Measurements from ENCODE around the gene AMHR2.
"Not testable (repeated sequence)": the region's sequence is repeated elsewhere in the genome, so short reads cannot be mapped to it uniquely, and the experiment has no call there.

AMHR2 gene

DNA sequence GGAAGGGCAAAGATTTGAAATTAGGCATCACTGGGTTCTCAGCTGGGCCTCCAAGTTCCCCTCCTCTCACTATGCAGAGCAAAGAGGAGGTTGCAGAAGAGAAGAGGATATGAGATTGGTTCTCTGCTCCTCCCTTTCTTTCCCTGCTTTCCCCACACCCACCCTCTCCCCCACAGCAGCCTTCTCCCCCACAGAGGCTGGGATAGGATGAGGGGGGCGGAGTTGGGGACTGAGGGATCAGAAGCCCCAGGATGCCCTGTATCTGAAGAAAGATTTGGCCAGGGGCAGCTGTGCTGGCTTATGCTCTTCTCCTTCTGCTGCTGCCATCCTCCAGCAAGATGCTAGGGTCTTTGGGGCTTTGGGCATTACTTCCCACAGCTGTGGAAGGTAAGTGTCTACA, at the start of gene AMHR2:
Gene AMHR2, plus strand, starts transcription at position 259 of the 400 bp plus-strand sequence. Its CDS starts 80 bp downstream, at position 339.
- DNase-seq (ENCODE audit: low read depth in 3 of 3), result no peak

DNA sequence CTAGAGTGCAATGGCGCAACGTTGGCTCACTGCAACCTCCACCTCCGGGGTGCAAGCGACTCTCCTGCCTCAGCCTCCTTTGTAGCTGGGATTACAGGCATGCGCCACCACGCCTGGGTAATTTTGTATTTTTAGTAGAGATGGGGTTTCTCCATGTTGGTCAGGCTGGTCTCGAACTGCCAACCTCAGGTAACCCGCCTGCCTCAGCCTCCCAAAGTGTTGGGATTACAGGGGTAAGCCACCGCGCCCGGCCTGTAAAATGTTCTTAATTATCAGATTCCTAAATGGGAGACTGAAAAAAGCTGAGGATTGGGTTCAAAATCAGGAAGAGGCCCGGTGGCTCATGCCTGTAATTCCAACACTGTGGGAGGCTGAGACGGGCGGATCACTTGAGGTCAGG, 49.4 kb upstream of the AMHR2 start:
- not testable (repeated sequence) for DNase-seq (ENCODE audit: low read depth in 3 of 3)

DNA sequence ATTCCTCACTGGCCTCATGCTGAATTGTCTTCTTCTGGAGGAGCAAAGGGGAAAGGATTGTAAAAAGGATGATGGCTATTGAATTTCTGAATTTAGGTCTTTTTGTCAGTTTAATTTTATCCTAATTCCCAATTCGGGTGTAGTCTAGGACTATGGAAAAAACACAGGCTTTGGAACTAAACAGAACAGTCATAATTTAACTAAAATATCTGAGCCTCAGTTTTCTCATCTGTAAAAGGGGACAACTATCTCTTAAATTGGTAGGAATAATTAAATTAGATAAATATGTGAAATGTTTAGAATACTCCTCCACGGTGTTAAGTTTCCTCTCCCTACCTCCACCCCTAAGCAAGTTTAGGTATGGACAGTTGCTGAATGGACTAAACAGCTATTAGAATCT, 46.9 kb upstream of the AMHR2 start:
- DNase-seq (ENCODE audit: low read depth in 3 of 3), result no peak

DNA sequence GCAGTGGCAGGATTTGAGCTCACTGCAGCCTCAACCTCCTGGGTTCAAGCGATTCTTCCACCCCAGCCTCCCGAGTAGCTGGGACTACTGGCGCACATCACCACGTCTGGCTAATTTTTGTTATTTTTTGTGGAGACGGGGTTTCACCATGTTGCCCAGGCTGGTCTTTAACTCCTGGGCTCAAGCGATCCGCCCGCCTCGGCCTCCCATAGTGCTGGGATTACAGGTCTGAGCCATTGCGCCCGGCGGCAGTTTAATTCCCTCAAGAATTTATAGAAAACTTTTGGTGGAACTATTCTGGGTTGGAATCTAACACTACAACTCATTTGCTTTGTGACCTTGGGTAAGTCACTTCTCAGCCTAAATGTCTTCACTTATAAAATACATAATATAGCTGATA, 45.4 kb upstream of the AMHR2 start:
- no peak for DNase-seq (ENCODE audit: low read depth in 3 of 3)

DNA sequence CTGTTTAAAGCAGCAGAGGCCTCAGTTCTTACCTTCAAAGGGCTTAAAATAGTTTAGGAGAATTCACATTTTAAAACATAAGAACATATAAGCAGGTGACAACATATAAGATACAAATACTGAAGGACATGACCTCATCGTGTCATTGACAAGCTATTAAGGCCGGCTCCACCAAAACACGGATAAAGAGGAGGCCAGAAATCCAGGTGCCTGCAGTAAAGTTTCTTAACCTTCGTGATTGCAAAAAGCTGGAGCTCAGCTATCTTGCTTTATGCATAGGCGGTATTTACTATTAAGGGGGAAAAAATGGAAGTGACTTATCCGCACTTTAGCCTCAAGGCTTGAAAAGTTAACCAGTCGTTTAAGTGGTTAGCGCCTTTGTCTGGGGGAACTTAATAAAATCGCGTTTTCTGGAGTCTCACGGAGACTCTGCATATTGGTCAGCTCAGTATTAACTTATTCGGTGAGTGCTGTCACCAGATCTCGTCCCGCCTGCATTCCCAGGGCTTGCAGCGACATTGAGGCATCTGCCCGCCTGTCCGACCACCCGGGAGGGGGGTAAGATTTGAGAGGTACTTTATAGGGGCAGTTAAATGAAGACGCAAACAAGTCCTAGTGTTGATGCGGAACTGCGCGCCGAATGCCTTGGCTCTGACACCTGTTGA, 44.8 kb upstream of the AMHR2 start:
- peak in 1 of 3 experiments; percentile 14 for DNase-seq (ENCODE audit: low read depth in 3 of 3)

DNA sequence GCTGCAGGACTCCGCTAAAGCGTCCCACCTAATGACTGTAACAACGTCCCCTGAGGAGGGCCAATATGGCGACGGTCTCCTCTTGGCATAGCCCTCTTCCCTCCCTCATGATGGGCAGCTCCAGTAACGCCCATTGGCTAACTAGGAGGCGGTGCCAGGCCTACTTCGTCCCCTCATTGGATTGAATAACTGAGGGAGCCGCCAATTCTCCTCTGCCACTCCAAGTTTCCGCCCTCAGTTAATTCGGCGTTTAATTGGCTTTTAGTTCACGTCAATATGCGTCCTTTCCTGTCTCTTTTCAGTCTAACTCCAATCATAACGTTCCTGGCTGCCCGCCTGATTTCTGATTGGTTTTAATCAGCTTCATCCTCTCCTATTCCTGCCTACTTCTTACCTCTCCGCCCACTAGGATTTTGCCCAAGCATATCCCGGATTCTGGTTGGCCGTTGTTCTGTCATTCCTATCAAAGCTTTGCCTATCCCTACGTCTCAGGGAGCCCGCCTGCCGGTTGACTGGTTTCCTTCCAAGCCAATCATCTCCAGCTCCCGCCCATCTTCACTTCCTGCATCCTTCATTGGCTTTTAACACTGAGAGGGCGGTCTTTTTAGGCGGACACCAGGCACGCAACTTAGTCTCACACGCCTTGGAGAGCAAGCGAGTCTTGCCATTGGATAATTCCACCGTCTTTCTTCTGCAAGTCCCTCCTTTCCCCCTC, 44.1 kb upstream of the AMHR2 start:
- DNase-seq (ENCODE audit: low read depth in 3 of 3), result peak; percentile 92 to 99 (median 95)

DNA sequence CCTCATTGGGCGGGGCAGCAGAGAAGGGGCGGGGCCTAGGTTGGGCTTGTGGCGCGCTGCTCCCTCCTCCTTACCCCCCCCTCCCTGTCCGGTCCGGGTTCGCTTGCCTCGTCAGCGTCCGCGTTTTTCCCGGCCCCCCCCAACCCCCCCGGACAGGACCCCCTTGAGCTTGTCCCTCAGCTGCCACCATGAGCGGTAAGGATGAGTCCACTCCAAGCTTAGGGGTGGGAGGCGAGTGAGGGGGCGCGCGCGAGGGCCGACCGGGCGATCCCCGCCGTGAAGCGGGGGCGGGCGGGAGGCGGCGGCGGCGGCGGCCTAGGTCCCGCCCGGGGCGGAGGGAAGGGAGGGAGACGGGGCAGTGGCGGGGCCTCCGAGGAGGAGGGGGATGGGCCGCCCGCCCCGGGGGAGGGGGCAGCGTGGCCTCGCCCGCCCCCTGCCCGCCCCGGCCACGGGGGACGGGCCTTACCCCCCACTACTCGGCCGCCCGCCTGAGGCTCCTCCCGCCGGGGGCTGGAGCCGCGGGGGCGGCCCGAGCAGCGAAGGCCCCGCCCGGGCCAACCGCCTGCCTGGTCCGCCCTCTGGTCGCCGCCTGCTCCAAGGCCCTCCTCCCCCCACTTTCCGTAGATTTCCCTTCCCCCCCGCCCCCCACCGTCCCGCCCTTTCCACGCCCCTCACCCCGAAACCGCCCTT, 43.4 kb upstream of the AMHR2 start, which contains the start of gene SP1:
Gene SP1, plus strand, starts transcription at position 73 of the 690 bp plus-strand sequence. Its CDS starts 116 bp downstream, at position 189.
- peak; percentile 66 to 99 (median 79) for DNase-seq (ENCODE audit: low read depth in 3 of 3)

DNA sequence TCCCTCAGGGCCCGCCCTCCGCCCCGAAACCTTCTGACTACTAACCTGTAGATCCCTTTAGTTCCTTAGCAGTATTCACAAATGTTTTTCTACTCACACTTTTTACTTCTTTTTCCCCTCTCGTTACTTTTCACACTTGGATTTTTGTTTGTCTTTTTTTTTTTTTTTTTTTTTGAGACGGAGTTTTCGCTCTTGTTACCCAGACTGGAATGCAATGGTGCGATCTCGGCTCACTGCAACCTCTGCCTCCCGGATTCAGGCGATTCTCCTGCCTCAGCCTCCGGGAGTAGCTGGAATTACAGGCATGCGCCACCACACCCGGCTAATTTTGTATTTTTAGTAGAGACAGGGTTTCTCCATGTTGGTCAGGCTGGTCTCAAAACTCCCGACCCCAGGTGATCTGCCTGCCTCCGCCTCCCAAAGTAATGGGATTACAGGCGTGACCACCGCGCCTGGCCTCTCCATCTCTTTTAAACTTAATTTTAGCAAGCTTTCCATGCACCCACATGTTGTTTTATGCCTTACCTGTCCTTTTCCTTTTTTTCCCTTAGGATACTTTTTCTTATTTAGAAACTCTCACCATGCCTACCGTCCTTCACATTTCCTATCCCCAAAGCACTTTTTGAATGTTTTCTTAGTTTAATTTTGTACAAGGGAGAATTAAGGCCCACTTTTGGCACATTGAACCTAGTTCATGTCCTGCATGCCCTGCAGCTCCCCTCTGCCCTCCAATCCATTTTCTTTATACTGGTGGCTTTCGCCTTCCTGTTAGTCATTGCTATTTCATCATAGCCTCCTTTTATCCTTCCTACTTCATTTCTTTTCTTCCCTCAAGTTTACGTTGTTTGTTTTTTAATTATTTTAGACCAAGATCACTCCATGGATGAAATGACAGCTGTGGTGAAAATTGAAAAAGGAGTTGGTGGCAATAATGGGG, 42.6 kb upstream of the AMHR2 start:
- DNase-seq (ENCODE audit: low read depth in 3 of 3), result no peak

DNA sequence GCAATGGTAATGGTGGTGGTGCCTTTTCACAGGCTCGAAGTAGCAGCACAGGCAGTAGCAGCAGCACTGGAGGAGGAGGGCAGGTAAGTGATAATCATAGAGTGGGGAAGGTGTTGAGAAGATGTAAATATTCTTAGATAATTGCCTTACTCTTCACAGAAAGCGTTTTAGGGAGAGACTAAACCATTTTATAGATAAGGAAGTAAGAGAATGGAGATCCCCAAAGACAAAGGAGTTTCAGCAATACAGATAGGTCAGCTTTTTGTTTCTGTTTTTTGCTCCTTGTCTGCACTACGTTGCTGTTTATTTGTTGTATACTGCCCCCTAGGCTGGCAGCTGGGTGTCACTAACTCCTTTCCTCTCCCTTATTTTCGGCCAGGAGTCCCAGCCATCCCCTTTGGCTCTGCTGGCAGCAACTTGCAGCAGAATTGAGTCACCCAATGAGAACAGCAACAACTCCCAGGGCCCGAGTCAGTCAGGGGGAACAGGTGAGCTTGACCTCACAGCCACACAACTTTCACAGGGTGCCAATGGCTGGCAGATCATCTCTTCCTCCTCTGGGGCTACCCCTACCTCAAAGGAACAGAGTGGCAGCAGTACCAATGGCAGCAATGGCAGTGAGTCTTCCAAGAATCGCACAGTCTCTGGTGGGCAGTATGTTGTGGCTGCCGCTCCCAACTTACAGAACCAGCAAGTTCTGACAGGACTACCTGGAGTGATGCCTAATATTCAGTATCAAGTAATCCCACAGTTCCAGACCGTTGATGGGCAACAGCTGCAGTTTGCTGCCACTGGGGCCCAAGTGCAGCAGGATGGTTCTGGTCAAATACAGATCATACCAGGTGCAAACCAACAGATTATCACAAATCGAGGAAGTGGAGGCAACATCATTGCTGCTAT, 41.7 kb upstream of the AMHR2 start:
- DNase-seq (ENCODE audit: low read depth in 3 of 3), result peak in 1 of 3 experiments; percentile 22

DNA sequence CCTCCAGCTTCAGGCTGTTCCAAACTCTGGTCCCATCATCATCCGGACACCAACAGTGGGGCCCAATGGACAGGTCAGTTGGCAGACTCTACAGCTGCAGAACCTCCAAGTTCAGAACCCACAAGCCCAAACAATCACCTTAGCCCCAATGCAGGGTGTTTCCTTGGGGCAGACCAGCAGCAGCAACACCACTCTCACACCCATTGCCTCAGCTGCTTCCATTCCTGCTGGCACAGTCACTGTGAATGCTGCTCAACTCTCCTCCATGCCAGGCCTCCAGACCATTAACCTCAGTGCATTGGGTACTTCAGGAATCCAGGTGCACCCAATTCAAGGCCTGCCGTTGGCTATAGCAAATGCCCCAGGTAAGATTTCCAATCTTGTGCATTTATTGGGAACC, 40.4 kb upstream of the AMHR2 start:
- no peak for DNase-seq (ENCODE audit: low read depth in 3 of 3)

DNA sequence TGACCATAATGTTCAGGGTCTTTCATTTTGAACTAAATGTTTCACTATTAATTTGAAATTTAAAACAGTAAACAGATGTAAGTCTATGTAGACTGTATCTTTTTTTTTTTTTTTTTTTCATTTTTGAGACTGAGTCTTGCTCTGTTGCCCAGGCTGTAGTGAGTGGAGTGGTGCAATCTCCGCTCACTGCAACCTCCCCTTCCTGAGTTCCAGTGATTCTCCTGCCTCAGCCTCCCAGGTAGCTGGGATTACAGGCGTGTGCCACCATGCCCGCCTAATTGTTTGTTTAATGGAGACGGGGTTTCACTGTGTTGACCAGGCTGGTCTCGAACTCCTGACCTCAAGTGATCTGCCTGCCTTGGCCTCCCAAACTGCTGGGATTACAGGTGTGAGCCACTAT, 37.3 kb upstream of the AMHR2 start:
- DNase-seq (ENCODE audit: low read depth in 3 of 3), result not testable (repeated sequence)

DNA sequence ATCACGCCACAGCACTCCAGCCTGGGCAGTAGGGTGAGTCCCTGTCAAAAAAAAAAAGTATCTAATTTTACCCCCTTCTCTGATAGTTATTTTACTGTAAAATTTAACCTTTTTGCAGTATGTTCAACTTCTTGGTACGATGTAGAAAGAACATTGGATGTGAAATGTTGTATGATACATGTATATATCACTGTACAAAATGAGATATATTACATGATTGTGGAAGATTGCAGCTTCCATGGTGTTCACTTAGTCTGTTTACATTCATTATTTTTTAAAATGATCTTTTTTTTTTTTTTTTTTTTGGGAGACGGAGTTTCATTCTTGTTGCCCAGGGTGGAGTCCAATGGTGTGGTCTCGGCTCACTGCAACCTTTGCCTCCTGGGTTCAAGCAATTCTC, 34.7 kb upstream of the AMHR2 start:
- DNase-seq (ENCODE audit: low read depth in 3 of 3), result no peak

DNA sequence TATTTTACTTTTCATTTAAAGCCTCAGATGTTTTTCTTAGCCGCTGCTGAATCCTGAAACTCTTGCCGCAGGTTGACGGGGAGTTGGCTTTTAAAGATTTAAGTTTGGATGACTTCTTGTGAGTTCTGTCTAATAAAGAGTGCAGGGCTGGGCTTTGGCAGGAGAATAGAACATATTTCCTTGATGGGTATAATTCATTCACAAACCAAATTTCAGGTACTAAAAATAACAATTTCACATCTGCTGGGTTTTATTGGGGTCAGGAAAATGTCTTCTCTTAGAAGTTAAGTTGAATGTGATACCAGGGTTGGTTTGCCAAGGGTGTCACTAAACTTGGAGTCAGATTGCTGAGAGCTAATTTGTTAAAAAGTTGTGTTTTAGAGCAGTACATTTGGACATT, 34.0 kb upstream of the AMHR2 start:
- no peak for DNase-seq (ENCODE audit: low read depth in 3 of 3)

DNA sequence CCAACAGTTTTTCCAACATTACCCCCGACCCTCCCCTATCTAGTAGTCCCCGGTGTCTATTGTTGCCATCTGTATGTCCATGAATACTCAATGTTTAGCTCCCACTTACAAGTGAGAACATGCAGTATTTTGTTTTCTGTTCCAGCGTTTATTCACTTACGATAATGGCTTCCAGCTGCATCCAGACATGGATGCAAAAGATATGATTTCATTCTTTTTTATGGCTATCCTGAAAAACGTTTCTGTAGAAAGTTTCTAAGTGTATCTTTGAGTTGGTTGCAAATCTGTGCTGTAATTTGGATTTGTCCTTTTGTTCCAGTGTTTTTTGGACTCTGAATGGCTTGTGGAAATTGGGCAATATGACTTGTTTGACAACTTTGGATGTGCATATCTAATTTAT, 31.9 kb upstream of the AMHR2 start:
- DNase-seq (ENCODE audit: low read depth in 3 of 3), result no peak

DNA sequence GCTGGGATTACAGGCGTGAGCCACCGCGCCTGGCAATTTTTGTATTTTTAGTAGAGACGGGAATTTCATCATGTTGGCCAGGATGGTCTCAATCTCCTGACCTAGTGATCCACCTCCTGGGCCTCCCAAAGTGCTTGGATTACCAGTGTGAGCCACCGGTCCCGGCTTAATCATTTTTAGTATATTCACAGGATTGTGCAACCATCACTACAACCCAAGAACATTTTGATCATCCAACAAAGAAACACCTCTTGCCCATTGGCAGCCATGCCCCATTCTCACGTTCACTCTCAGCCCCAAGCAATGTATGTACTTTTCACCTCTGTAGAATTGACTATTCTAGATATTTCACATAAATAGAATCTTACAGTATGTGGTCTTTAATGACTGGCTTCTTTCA, 23.8 kb upstream of the AMHR2 start:
- DNase-seq (ENCODE audit: low read depth in 3 of 3), result no peak

DNA sequence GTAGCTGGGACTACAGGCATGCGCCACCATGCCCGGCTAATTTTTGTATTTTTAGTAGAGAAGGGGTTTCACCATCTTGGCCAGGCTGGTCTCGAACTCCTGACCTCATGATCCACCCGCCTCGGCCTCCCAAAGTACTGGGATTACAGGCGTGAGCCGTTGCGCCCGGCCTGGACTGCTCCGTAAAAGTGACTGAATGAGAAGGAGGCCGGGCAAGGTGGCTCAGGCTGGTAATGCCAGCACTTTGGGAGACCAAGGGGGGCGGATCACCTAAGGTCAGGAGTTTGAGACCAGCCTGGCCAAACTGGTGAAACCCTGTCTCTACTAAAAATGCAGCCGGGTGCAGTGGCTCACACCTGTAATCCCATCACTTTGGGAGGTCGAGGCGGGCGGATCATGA, 21.3 kb upstream of the AMHR2 start:
- not testable (repeated sequence) for DNase-seq (ENCODE audit: low read depth in 3 of 3)

DNA sequence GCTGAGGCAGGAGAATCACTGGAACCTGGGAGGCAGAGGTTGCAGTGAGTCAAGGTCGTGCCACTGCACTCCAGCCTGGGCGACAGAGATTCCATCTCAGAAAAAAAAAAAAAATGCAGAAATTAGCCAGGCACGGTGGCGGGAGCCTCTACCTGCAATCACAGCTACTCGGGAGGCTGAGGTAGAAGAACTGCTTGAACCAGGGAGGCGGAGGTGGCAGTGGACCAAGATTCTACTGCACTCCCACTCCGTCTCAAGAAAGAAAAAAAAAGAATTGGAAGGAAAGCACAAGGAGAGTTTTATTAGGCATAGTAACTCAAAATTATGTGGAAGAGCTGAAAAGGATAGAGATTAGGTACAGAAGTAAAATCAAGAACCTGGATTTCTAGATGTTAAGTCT, 20.8 kb upstream of the AMHR2 start:
- no peak for DNase-seq (ENCODE audit: low read depth in 3 of 3)

DNA sequence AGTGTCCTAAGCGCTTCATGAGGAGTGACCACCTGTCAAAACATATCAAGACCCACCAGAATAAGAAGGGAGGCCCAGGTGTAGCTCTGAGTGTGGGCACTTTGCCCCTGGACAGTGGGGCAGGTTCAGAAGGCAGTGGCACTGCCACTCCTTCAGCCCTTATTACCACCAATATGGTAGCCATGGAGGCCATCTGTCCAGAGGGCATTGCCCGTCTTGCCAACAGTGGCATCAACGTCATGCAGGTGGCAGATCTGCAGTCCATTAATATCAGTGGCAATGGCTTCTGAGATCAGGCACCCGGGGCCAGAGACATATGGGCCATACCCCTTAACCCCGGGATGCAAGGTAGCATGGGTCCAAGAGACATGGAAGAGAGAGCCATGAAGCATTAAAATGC, 12.7 kb upstream of the AMHR2 start:
- DNase-seq (ENCODE audit: low read depth in 3 of 3), result no peak

DNA sequence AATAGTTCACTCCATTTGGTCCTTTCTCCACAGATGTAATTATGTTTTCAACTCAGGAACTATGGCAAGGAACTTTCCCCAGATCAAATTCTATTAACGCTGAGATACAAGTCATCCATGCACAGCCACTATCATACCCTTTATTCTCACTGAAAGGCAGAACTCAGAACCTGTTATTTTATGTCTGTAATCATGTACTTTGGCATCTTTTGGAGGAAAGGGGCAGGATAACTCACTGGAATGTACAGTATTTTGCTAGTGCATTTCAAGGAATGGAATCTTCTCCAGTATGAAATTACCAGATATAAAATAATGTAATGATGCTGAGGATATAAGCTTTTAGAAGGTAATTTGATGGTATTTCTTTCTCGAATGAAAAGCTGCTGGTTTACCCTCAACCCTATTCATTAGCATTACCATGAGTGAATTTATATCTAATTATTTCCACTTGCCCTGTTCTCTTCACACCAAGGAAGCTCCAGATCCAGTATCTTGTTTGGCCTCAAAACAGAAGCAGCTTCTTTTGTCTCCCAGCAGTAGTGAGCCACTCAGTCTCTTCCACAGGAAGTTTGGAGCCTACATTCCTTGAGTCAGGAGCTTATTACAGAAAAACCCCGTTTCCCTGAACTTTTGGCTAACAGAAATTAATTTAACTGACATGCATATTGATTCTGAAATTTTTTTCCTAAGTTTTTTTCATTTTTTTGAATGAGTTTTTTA, 10.0 kb upstream of the AMHR2 start:
- DNase-seq (ENCODE audit: low read depth in 3 of 3), result no peak

Measured in stimulated activated CD4-positive, alpha-beta T cell treated with anti-CD3 and anti-CD28 coated beads, TNF-alpha, amount 100 ng/mL, for 24 hours (primary cell).